ENCODE results near the gene GTF2H3. TPM values are rescaled to one million over a fixed set of nuclear protein-coding genes. Genes with fewer than 3 reads are reported as not detected.

The GTF2H3 gene
- total RNA-seq, 1 experiment from 2014 or later = 44.9 TPM

GRCh38 chr12:123614531-123614930 lies 19.1 kb upstream of the GTF2H3 start:
- POLR2A ChIA-PET (ENCODE audit: low non-redundant PET) = interaction anchor here (0.5 kb wide), 1 partner anchor 14 kb away, joined by 3 read pairs; no protein-coding TSS in a partner anchor
- no peak for TF ChIP-seq CTCF (conservative IDR thresholded peaks at IDR 0.05; ENCODE audit: low read depth, low read length)
- TF ChIP-seq EZH2 (IDR thresholded peaks at IDR 0.05; ENCODE audit: borderline replicate concordance, low read depth, low read length, poor library complexity, severe bottlenecking) = no peak
- CTCF ChIA-PET = no interaction called here
- Histone ChIP-seq H3K36me3 (ENCODE audit: insufficient read depth, low read length, poor library complexity, severe bottlenecking) (peaks cover 88% of the 10 kb centered on the region), H3K27ac (ENCODE audit: low read depth, low read length, poor library complexity, severe bottlenecking) (peak overlapping the region; percentile 35), H3K4me1 (ENCODE audit: insufficient read depth, low read length, poor library complexity, severe bottlenecking) (no peaks in the 10 kb centered on the region), H3K27me3 (replicated peaks; ENCODE audit: insufficient read depth, low read depth, low read length, poor library complexity) (no peaks in the 10 kb centered on the region), H3K9me3 (ENCODE audit: low read depth, low read length, poor library complexity, severe bottlenecking) (no peaks in the 10 kb centered on the region), H3K4me3 (ENCODE audit: low read depth, low read length, poor library complexity, severe bottlenecking) (no peak overlapping the region)
- peak; percentile 68 for DNase-seq (ENCODE audit: low spot score)
- intact Hi-C loops (cut with micrococcal nuclease; ENCODE audit: unreplicated experiment) = no loop called here
- BruUV-seq (replicated peaks) = no TSS peak

GRCh38 chr12:123617144-123617543 lies 16.5 kb upstream of the GTF2H3 start:
- H3K36me3 ChIP-seq (ENCODE audit: insufficient read depth, low read length, poor library complexity, severe bottlenecking) = peaks cover 92% of the 10 kb centered on the region
- TF ChIP-seq EZH2 (IDR thresholded peaks at IDR 0.05; ENCODE audit: borderline replicate concordance, low read depth, low read length, poor library complexity, severe bottlenecking) = no peak
- TF ChIP-seq CTCF (conservative IDR thresholded peaks at IDR 0.05; ENCODE audit: low read depth, low read length) = no peak
- H3K4me3 ChIP-seq (ENCODE audit: low read depth, low read length, poor library complexity, severe bottlenecking) = no peak overlapping the region
- CTCF ChIA-PET = no interaction called here
- H3K4me1 ChIP-seq (ENCODE audit: insufficient read depth, low read length, poor library complexity, severe bottlenecking) = no peaks in the 10 kb centered on the region
- intact Hi-C loops (cut with micrococcal nuclease; ENCODE audit: unreplicated experiment) = no loop called here
- no peak overlapping the region for H3K27ac ChIP-seq (ENCODE audit: low read depth, low read length, poor library complexity, severe bottlenecking)
- no peaks in the 10 kb centered on the region for H3K9me3 ChIP-seq (ENCODE audit: low read depth, low read length, poor library complexity, severe bottlenecking)
- POLR2A ChIA-PET (ENCODE audit: low non-redundant PET) = no interaction called here
- no peaks in the 10 kb centered on the region for H3K27me3 ChIP-seq (replicated peaks; ENCODE audit: insufficient read depth, low read depth, low read length, poor library complexity)
- BruUV-seq (replicated peaks) = no TSS peak
- no peak for DNase-seq (ENCODE audit: low spot score)

- ChIA-PET CTCF (no interaction called here), POLR2A (ENCODE audit: low non-redundant PET) (no interaction called here)
- Histone ChIP-seq H3K4me1 (ENCODE audit: insufficient read depth, low read length, poor library complexity, severe bottlenecking) (no peaks in the 10 kb centered on the region), H3K9me3 (ENCODE audit: low read depth, low read length, poor library complexity, severe bottlenecking) (no peaks in the 10 kb centered on the region), H3K27ac (ENCODE audit: low read depth, low read length, poor library complexity, severe bottlenecking) (no peak overlapping the region), H3K27me3 (replicated peaks; ENCODE audit: insufficient read depth, low read depth, low read length, poor library complexity) (no peaks in the 10 kb centered on the region), H3K4me3 (ENCODE audit: low read depth, low read length, poor library complexity, severe bottlenecking) (no peak overlapping the region), H3K36me3 (ENCODE audit: insufficient read depth, low read length, poor library complexity, severe bottlenecking) (peaks cover 92% of the 10 kb centered on the region)
- BruUV-seq (replicated peaks) = no TSS peak
- intact Hi-C loops (cut with micrococcal nuclease; ENCODE audit: unreplicated experiment) = no loop called here
- TF ChIP-seq CTCF (conservative IDR thresholded peaks at IDR 0.05; ENCODE audit: low read depth, low read length) = no peak
- TF ChIP-seq EZH2 (IDR thresholded peaks at IDR 0.05; ENCODE audit: borderline replicate concordance, low read depth, low read length, poor library complexity, severe bottlenecking) = no peak
- no peak for DNase-seq (ENCODE audit: low spot score)
Observed at GRCh38 chr12:123617580-123617979, 16.0 kb upstream of the GTF2H3 start.

Data from A673 (cell line).